GM12891 (cell line): Measurements from ENCODE around the gene PNPLA3.

Source experiments
- POLR2A ChIP-seq: IDR thresholded peaks from 2 replicates; pipeline ENCODE4 v1.6.1; 2011; ENCODE audit warnings: low read depth, low read length, control low read depth
- TAF1 ChIP-seq: IDR thresholded peaks from 2 replicates; pipeline ENCODE4 v1.6.1; 2011; ENCODE audit warnings: low read depth, low read length, control low read depth

GRCh38 chr22:43909708-43910107, 13.9 kb upstream of the PNPLA3 start:
- TF ChIP-seq POLR2A (no peak), TAF1 (no peak)
